Activated T-helper 2 cell treated with anti-CD3 and anti-CD28 coated beads, Interferon-gamma antibody, Interleukin-2, Interleukin-4, amounts not matched to agents 10 μg/mL and 5 μg/mL and 100 μg/mL, durations not matched to agents 14 hours and 24 hours and 36 hours (primary cell): Measurements from ENCODE around the gene ATXN7L1. TPM values are rescaled to one million over a fixed set of nuclear protein-coding genes. Genes with fewer than 3 reads are reported as not detected.
"Not testable (repeated sequence)": the region's sequence is repeated elsewhere in the genome, so short reads cannot be mapped to it uniquely, and the experiment has no call there.

Experiments used
- DNase-seq: peaks from one replicate; pipeline ENCODE4 v3.0.0; 2021; ENCODE audit warnings: low spot score
- H3K27ac Mint-ChIP-seq: one replicate; pipeline ENCODE4 v1.8.0; 2021; ENCODE audit warnings: mixed read lengths
- H3K27me3 Mint-ChIP-seq: one replicate; pipeline ENCODE4 v1.8.0; 2021; ENCODE audit warnings: low read depth, mixed read lengths
- H3K36me3 Mint-ChIP-seq: one replicate; pipeline ENCODE4 v1.8.0; 2021; ENCODE audit warnings: low read depth, mixed read lengths
- H3K4me1 Mint-ChIP-seq: one replicate; pipeline ENCODE4 v1.8.0; 2021; ENCODE audit warnings: low read depth, mixed read lengths
- H3K4me3 Mint-ChIP-seq: one replicate; pipeline ENCODE4 v1.8.0; 2021; ENCODE audit warnings: low read depth, mild to moderate bottlenecking, moderate library complexity, mixed read lengths
- H3K9me3 Mint-ChIP-seq: one replicate; pipeline ENCODE4 v1.8.0; 2021; ENCODE audit warnings: mixed read lengths
- intact Hi-C: fragments of 100-400 bp; cut with micrococcal nuclease; formaldehyde crosslinking; loops from one replicate; pipeline ENCODE4 v1.15.1; 2023
- total RNA-seq: library from RNA; stranded (reverse); gene quantifications from 2 replicates; pipeline ENCODE4 v1.2.3, GENCODE V29; 2022

Gene ATXN7L1
- total RNA-seq, 1 donor from 2014 or later: 12.4 TPM

DNA sequence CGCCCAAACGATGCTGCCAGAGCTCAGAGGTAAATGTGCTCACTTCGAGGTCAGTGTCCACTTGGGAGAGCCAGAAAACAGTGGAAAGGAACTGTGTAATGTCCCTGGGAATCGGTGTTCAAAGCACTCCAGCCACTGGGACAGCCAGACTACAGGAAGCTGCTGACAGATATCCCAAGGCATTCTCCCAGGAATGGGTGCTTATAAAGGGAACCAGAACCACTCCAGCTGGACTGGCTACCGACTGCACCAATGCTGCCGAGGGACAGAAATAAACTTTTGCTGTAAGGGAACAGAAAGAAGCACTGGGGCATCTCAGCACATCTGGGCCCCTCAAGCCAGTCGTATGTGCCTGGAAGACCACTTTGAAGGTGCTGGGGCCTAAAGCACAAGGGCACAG lies 76.7 kb downstream of the ATXN7L1 start:
- Mint-ChIP-seq H3K4me3 (no peak overlapping the region), H3K4me1 (peaks cover 39% of the 10 kb centered on the region), H3K27me3 (no peaks in the 10 kb centered on the region), H3K9me3 (no peaks in the 10 kb centered on the region), H3K27ac (no peak overlapping the region), H3K36me3 (peaks cover 6% of the 10 kb centered on the region)
- intact Hi-C loops: loop anchor here (1.0 to 10.0 kb wide), 3 partner anchors 10 to 1865 kb away; partner anchors contain the start of gene SLC26A4
- no peak for DNase-seq

GRCh38 chr7:105799006-105799405 lies 77.4 kb downstream of the ATXN7L1 start:
- Mint-ChIP-seq H3K4me3 (no peak overlapping the region), H3K27ac (no peak overlapping the region), H3K27me3 (no peaks in the 10 kb centered on the region), H3K4me1 (peaks cover 39% of the 10 kb centered on the region), H3K9me3 (no peaks in the 10 kb centered on the region), H3K36me3 (peaks cover 6% of the 10 kb centered on the region)
- intact Hi-C loops: no loop called here
- no peak for DNase-seq

GRCh38 chr7:105797652-105798051 lies 78.7 kb downstream of the ATXN7L1 start:
- peaks cover 6% of the 10 kb centered on the region for H3K36me3 Mint-ChIP-seq
- no peak overlapping the region for H3K27ac Mint-ChIP-seq
- no peaks in the 10 kb centered on the region for H3K9me3 Mint-ChIP-seq
- intact Hi-C loops: no loop called here
- H3K27me3 Mint-ChIP-seq: no peaks in the 10 kb centered on the region
- H3K4me3 Mint-ChIP-seq: no peak overlapping the region
- no peak for DNase-seq
- H3K4me1 Mint-ChIP-seq: peaks cover 39% of the 10 kb centered on the region

DNA sequence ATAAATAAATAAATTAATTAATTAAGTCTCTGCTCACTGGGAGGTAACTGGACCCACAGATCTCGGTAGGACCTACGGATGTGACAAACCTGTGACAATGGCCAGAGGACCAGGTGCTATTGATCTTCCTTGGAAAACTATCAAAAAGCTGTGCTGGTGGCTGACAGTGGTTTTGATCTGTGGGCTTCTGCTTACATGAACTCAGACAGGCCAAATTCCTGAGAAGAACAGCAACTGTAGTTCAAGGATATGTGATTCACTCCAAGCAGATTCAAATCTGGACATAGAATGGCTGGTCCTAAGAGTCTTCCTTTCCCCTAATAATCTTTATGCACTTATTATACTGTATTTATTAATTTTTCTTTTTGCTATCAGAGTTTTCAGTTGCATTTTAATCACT lies 80.0 kb downstream of the ATXN7L1 start:
- H3K27ac Mint-ChIP-seq: no peak overlapping the region
- peaks cover 39% of the 10 kb centered on the region for H3K4me1 Mint-ChIP-seq
- intact Hi-C loops: no loop called here
- no peaks in the 10 kb centered on the region for H3K9me3 Mint-ChIP-seq
- H3K36me3 Mint-ChIP-seq: peaks cover 6% of the 10 kb centered on the region
- no peak overlapping the region for H3K4me3 Mint-ChIP-seq
- DNase-seq: no peak
- no peaks in the 10 kb centered on the region for H3K27me3 Mint-ChIP-seq

DNA sequence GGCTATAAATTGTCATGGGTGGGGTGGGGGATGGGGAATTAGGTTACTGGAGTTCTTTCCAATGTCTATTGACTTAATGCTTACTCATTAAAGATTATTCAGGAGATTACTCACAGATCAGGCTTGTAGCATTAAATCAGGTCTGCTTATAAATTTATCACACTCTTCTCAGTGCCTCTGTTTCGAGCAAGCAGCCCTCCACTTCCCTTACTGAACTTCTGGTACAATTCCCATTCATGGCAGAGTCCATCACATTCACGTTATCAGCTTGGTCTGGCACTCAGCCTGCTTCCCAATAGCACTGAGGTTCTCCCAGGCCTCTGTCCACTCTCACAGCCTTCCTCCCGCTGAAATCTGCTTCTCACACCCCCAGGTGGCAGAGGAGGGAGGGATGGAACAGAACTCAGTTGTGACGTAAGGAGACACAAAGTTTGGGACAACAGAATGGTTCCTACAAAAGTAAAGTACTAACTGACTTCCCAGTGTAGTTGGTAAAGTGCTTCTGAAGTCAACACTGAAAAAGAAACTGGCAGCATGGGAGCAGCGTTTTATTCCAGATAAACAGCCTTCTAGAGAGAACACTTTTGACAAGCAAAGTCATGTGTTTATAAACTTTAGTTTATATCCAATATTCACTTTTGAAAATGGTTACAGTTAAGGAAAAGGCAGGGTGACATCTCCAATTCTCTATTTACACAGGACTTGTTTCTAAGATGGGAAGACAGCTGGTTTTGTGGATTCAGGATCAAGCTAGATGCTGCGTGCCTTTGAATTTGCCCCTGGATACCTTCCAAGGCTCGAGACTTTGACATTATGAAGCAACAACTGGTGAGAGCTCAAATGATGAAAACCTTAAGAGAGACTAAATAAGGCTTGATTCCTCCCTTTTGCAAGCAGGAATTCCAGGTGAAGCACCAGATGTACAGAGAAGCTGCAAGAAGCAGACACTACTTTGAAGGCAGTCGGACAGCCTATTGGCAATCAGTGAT lies 81.4 kb downstream of the ATXN7L1 start:
- intact Hi-C loops: no loop called here
- Mint-ChIP-seq H3K9me3 (no peaks in the 10 kb centered on the region), H3K4me3 (no peak overlapping the region), H3K27ac (no peak overlapping the region), H3K4me1 (peaks cover 27% of the 10 kb centered on the region), H3K27me3 (no peaks in the 10 kb centered on the region), H3K36me3 (peaks cover 6% of the 10 kb centered on the region)
- no peak for DNase-seq

GRCh38 chr7:105792488-105793370 lies 83.7 kb downstream of the ATXN7L1 start:
- intact Hi-C loops: no loop called here
- DNase-seq: no peak
- Mint-ChIP-seq H3K27ac (no peak overlapping the region), H3K36me3 (no peaks in the 10 kb centered on the region), H3K4me1 (peaks cover 18% of the 10 kb centered on the region), H3K9me3 (no peaks in the 10 kb centered on the region), H3K4me3 (no peak overlapping the region), H3K27me3 (no peaks in the 10 kb centered on the region)

DNA sequence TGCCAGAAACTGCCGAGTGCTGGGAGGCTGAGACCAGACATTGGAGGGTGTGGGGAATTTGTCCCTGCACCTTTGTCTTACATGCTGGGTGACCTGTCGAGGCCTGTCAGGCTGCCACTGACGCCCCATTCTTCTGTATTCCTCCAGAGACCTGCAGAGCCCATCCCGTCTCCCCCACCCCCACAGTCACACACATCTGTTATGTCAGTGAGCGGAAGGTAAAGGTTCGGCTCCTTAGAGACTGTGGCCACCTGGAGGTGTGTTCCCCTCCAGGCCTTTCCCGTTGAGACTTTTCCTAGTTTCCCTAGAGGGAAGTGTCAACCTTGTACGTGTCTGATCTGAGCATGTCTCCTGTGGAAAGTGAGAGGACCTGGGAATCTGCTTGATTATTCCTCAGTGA lies 84.5 kb downstream of the ATXN7L1 start:
- peaks cover 12% of the 10 kb centered on the region for H3K4me1 Mint-ChIP-seq
- intact Hi-C loops: no loop called here
- H3K4me3 Mint-ChIP-seq: no peak overlapping the region

GRCh38 chr7:105790996-105791395 lies 85.4 kb downstream of the ATXN7L1 start:
- no peaks in the 10 kb centered on the region for H3K27me3 Mint-ChIP-seq
- intact Hi-C loops: no loop called here
- no peak for DNase-seq

More for the DNA sequence above, 84.5 kb downstream of the ATXN7L1 start:
- Mint-ChIP-seq H3K27ac (no peak overlapping the region), H3K9me3 (no peaks in the 10 kb centered on the region), H3K27me3 (no peaks in the 10 kb centered on the region), H3K36me3 (no peaks in the 10 kb centered on the region)
- no peak for DNase-seq

DNA sequence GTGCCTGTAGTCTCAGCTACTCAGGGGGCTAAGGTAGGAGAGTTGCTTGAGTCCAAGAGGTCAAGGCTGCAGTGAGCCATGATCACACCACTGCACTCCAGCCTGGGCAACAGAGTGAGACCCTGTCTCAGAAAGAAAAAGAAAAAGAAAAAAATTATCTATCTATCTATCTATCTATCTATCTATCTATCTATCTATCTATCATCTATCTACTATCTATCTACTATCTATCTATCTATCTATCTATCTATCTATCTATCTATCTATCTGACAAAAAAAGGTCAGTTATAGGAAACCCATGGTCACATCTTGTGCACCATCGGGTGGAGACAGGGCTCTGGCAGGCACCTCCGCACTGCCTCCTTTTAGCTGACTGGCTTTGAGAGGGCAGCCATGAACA lies 85.9 kb downstream of the ATXN7L1 start:
- H3K4me3 Mint-ChIP-seq, DNase-seq, H3K36me3 Mint-ChIP-seq, H3K9me3 Mint-ChIP-seq, H3K27me3 Mint-ChIP-seq, H3K27ac Mint-ChIP-seq, intact Hi-C loops, H3K4me1 Mint-ChIP-seq: not testable (repeated sequence)

More at GRCh38 chr7:105790996-105791395, 85.4 kb downstream of the ATXN7L1 start:
- Mint-ChIP-seq H3K4me1 (peaks cover 9% of the 10 kb centered on the region), H3K4me3 (no peak overlapping the region), H3K9me3 (no peaks in the 10 kb centered on the region), H3K36me3 (no peaks in the 10 kb centered on the region), H3K27ac (no peak overlapping the region)

GRCh38 chr7:105788816-105789349 lies 87.5 kb downstream of the ATXN7L1 start:
- no peak for DNase-seq
- H3K27ac Mint-ChIP-seq: no peak overlapping the region
- peaks cover 3% of the 10 kb centered on the region for H3K27me3 Mint-ChIP-seq
- H3K4me3 Mint-ChIP-seq: no peak overlapping the region
- intact Hi-C loops: no loop called here
- no peaks in the 10 kb centered on the region for H3K9me3 Mint-ChIP-seq
- H3K4me1 Mint-ChIP-seq: peaks cover 12% of the 10 kb centered on the region
- H3K36me3 Mint-ChIP-seq: no peaks in the 10 kb centered on the region

DNA sequence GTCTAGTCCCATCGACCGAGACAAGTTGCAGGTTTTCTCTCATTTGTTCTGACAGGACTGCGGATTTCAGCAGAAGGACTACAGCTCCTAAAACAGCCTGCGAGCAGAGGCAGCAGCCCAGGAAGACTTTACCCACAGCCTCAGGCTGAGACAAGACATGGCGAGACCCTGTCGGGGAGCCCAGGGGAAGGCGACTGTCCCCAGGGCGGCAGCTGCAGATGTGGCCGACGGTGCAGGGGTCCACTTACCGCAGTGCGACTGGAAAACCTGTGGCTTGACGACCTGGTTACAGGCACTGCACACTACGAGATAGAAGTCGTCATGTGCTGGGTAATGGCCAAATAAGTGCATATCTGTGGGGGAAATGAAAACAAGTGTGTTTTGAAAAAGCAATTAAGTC lies 88.0 kb downstream of the ATXN7L1 start:
- no peaks in the 10 kb centered on the region for H3K36me3 Mint-ChIP-seq
- no peaks in the 10 kb centered on the region for H3K9me3 Mint-ChIP-seq
- no peak for DNase-seq
- no peak overlapping the region for H3K27ac Mint-ChIP-seq
- H3K27me3 Mint-ChIP-seq: peaks cover 3% of the 10 kb centered on the region
- peaks cover 12% of the 10 kb centered on the region for H3K4me1 Mint-ChIP-seq
- intact Hi-C loops: no loop called here
- no peak overlapping the region for H3K4me3 Mint-ChIP-seq

GRCh38 chr7:105787793-105788192 lies 88.6 kb downstream of the ATXN7L1 start:
- intact Hi-C loops: no loop called here
- Mint-ChIP-seq H3K27me3 (peaks cover 3% of the 10 kb centered on the region), H3K4me1 (peaks cover 15% of the 10 kb centered on the region), H3K36me3 (no peaks in the 10 kb centered on the region), H3K4me3 (no peak overlapping the region), H3K27ac (no peak overlapping the region), H3K9me3 (no peaks in the 10 kb centered on the region)
- no peak for DNase-seq
